ENCODE data around the gene FOXK1. TPM values are rescaled to one million over a fixed set of nuclear protein-coding genes. Genes with fewer than 3 reads are reported as not detected.
"Not testable (repeated sequence)": the region's sequence is repeated elsewhere in the genome, so short reads cannot be mapped to it uniquely, and the experiment has no call there.

Gene FOXK1
- total RNA-seq, 1 donor from 2014 or later, result 53.6 TPM

DNA sequence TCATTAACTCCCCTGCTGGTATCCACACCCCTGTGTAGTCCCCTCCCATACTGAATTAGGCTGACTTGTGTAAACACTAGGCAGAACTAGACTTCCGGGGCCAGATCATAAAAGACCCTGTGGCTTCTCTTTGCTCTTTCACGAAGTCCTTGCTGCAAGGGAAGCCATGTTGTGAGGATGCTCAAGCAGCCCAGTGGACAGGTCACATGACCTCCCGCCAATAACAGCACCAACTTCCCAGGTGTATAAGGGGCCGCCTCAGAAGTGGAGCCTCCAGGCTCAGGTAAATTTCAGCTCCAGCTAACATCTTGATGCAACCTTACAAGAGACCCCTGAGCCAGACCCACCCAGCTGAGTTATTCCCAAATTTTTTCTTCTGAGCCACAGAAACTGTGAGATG, 11.3 kb upstream of the FOXK1 start:
- peaks cover 23% of the 10 kb centered on the region for H3K4me1 ChIP-seq (ENCODE audit: insufficient read depth, low read length)
- FAIRE-seq, result no peak

DNA sequence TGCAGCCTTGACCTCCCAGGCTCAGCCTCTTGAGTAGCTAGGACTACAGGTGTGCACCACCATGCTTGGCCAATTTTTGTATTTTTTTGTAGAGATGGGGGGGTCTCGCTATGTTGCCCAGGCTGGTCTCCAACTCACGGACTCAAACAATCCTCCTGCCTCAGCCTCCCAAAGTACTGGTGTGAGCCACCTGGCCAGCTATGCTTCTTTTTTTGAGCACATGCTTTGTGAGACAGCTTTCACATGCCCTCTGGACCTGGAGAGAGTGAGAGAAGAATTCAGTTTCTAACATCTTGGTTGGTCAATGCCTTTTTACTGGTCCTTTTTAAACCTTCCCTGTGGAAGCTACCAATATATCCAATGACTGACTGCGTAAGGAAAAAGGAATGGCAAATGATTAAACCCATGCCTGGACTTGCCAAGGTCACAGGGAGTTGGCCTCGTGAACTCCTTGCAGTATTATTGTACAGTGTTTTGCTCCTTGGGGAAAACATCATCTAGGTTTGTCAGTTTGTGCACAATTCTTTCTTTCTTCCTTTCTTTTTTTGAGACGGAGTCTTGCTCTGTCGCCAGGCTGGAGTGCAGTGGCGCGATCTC, 6.2 kb upstream of the FOXK1 start:
- DNase-seq (ENCODE audit: low read depth) (no peak), FAIRE-seq (no peak)
- H3K36me3 ChIP-seq (ENCODE audit: insufficient read depth, low read length), result no peaks in the 10 kb centered on the region
- Mint-ChIP-seq H3K4me1 (ENCODE audit: low read depth, unreplicated experiment) (no peaks in the 10 kb centered on the region), H3K9me3 (ENCODE audit: unreplicated experiment) (peaks cover 7% of the 10 kb centered on the region), H3K27ac (ENCODE audit: unreplicated experiment) (no peak overlapping the region), H3K4me3 (ENCODE audit: unreplicated experiment) (no peak overlapping the region), H3K27me3 (ENCODE audit: low read depth, unreplicated experiment) (peaks cover 13% of the 10 kb centered on the region), H3K36me3 (ENCODE audit: low read depth, unreplicated experiment) (peaks cover 2% of the 10 kb centered on the region)
- TF ChIP-seq, protein P1, sequence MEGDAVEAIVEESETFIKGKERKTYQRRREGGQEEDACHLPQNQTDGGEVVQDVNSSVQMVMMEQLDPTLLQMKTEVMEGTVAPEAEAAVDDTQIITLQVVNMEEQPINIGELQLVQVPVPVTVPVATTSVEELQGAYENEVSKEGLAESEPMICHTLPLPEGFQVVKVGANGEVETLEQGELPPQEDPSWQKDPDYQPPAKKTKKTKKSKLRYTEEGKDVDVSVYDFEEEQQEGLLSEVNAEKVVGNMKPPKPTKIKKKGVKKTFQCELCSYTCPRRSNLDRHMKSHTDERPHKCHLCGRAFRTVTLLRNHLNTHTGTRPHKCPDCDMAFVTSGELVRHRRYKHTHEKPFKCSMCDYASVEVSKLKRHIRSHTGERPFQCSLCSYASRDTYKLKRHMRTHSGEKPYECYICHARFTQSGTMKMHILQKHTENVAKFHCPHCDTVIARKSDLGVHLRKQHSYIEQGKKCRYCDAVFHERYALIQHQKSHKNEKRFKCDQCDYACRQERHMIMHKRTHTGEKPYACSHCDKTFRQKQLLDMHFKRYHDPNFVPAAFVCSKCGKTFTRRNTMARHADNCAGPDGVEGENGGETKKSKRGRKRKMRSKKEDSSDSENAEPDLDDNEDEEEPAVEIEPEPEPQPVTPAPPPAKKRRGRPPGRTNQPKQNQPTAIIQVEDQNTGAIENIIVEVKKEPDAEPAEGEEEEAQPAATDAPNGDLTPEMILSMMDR (IDR thresholded peaks at IDR 0.05; ENCODE audit: insufficient read depth, low read depth, low read length), result no peak
- TF ChIP-seq EZH2 (IDR thresholded peaks at IDR 0.05; ENCODE audit: insufficient read depth, low read length), result no peak
- H3K9ac ChIP-seq (ENCODE audit: low read length), result no peak overlapping the region
- H3K27me3 ChIP-seq (ENCODE audit: insufficient read depth, low read length), result no peaks in the 10 kb centered on the region
- H3K9me3 ChIP-seq (ENCODE audit: insufficient read depth, low read depth, low read length), result peaks cover 5% of the 10 kb centered on the region
- H4K20me1 ChIP-seq (ENCODE audit: insufficient read depth, low read length), result no peaks in the 10 kb centered on the region
- H3K79me2 ChIP-seq (ENCODE audit: insufficient read depth, low read length), result no peaks in the 10 kb centered on the region
- no peaks in the 10 kb centered on the region for H3K4me1 ChIP-seq (ENCODE audit: insufficient read depth, low read length)
- H3K4me3 ChIP-seq (ENCODE audit: insufficient read depth, low read depth, low read length), result no peak overlapping the region
- H2AFZ ChIP-seq (ENCODE audit: low read depth, low read length), result no peak overlapping the region
- H3K4me2 ChIP-seq (ENCODE audit: low read length), result no peak overlapping the region
- no peak overlapping the region for H3K27ac ChIP-seq (ENCODE audit: low read depth, low read length)

More for the DNA sequence above, 11.3 kb upstream of the FOXK1 start:
- DNase-seq (ENCODE audit: low read depth), result no peak
- Histone ChIP-seq H3K27me3 (ENCODE audit: insufficient read depth, low read length) (no peaks in the 10 kb centered on the region), H3K27ac (ENCODE audit: low read depth, low read length) (no peak overlapping the region), H3K9ac (ENCODE audit: low read length) (no peak overlapping the region), H3K36me3 (ENCODE audit: insufficient read depth, low read length) (no peaks in the 10 kb centered on the region), H3K9me3 (ENCODE audit: insufficient read depth, low read depth, low read length) (peaks cover 9% of the 10 kb centered on the region), H3K4me2 (ENCODE audit: low read length) (no peak overlapping the region), H4K20me1 (ENCODE audit: insufficient read depth, low read length) (no peaks in the 10 kb centered on the region), H3K79me2 (ENCODE audit: insufficient read depth, low read length) (no peaks in the 10 kb centered on the region), H3K4me3 (ENCODE audit: insufficient read depth, low read depth, low read length) (no peak overlapping the region), H2AFZ (ENCODE audit: low read depth, low read length) (no peak overlapping the region)
- peaks cover 8% of the 10 kb centered on the region for H3K4me1 Mint-ChIP-seq (ENCODE audit: low read depth, unreplicated experiment)
- H3K27me3 Mint-ChIP-seq (ENCODE audit: low read depth, unreplicated experiment), result peaks cover 12% of the 10 kb centered on the region
- peaks cover 9% of the 10 kb centered on the region for H3K9me3 Mint-ChIP-seq (ENCODE audit: unreplicated experiment)
- H3K4me3 Mint-ChIP-seq (ENCODE audit: unreplicated experiment), result no peak overlapping the region
- no peak overlapping the region for H3K27ac Mint-ChIP-seq (ENCODE audit: unreplicated experiment)
- no peaks in the 10 kb centered on the region for H3K36me3 Mint-ChIP-seq (ENCODE audit: low read depth, unreplicated experiment)
- no peak for TF ChIP-seq EZH2 (IDR thresholded peaks at IDR 0.05; ENCODE audit: insufficient read depth, low read length)
- TF ChIP-seq, protein P1 (IDR thresholded peaks at IDR 0.05; ENCODE audit: insufficient read depth, low read depth, low read length), result no peak

DNA sequence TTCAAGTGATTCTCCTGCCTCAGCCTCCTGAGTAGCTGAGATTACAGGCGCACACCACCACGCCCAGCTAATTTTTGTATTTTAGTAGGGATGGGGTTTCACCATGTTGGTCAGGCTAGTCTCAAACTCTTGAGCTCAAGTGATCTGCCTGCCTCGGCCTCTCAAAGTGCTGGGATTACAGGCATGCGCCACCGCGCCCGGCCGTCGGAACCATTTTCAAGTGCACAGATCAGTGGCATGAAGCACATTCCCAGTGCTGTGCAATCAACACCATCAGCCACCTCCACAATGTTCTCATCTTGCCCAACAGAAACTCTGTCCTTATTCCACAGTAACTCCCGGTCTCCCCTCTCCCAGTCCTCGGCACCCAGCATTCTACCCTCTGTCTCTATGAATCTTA, 4.6 kb upstream of the FOXK1 start:
- H3K36me3 Mint-ChIP-seq (ENCODE audit: low read depth, unreplicated experiment); H2AFZ ChIP-seq (ENCODE audit: low read depth, low read length); H3K9me3 Mint-ChIP-seq (ENCODE audit: unreplicated experiment); H3K27me3 ChIP-seq (ENCODE audit: insufficient read depth, low read length); H3K27me3 Mint-ChIP-seq (ENCODE audit: low read depth, unreplicated experiment); H4K20me1 ChIP-seq (ENCODE audit: insufficient read depth, low read length); H3K27ac Mint-ChIP-seq (ENCODE audit: unreplicated experiment); H3K4me1 ChIP-seq (ENCODE audit: insufficient read depth, low read length); DNase-seq (ENCODE audit: low read depth); H3K4me2 ChIP-seq (ENCODE audit: low read length); FAIRE-seq; H3K9ac ChIP-seq (ENCODE audit: low read length); H3K4me1 Mint-ChIP-seq (ENCODE audit: low read depth, unreplicated experiment); H3K9me3 ChIP-seq (ENCODE audit: insufficient read depth, low read depth, low read length); H3K4me3 Mint-ChIP-seq (ENCODE audit: unreplicated experiment); H3K36me3 ChIP-seq (ENCODE audit: insufficient read depth, low read length); H3K79me2 ChIP-seq (ENCODE audit: insufficient read depth, low read length); H3K4me3 ChIP-seq (ENCODE audit: insufficient read depth, low read depth, low read length); H3K27ac ChIP-seq (ENCODE audit: low read depth, low read length): not testable (repeated sequence)
